Rectal smooth muscle tissue (tissue), 1 donor: ENCODE results near the gene TMEM50A.
A peak's percentile ranks its signal among the peaks of the same experiment; 100 is the strongest.
"Not testable (repeated sequence)": the region's sequence is repeated elsewhere in the genome, so short reads cannot be mapped to it uniquely, and the experiment has no call there.

Source experiments
- H3K27ac ChIP-seq: one replicate; pipeline ENCODE4 v1.7.0; 2013; ENCODE audit warnings: low read depth, low read length, inconsistent platforms
- H3K27me3 ChIP-seq: one replicate; pipeline ENCODE4 v1.7.0; 2013; ENCODE audit warnings: low read length; ENCODE audit not compliant: control insufficient read depth, insufficient read depth
- H3K36me3 ChIP-seq: one replicate; pipeline ENCODE4 v1.7.0; 2013; ENCODE audit warnings: low read length; ENCODE audit not compliant: control insufficient read depth, insufficient read depth
- H3K4me1 ChIP-seq: one replicate; pipeline ENCODE4 v1.7.0; 2013; ENCODE audit warnings: low read length; ENCODE audit not compliant: control insufficient read depth, insufficient read depth
- H3K4me3 ChIP-seq: one replicate; pipeline ENCODE4 v1.7.0; 2013; ENCODE audit warnings: low read length
- H3K9ac ChIP-seq: one replicate; pipeline ENCODE4 v1.7.0; 2013; ENCODE audit warnings: low read length

TMEM50A gene

DNA sequence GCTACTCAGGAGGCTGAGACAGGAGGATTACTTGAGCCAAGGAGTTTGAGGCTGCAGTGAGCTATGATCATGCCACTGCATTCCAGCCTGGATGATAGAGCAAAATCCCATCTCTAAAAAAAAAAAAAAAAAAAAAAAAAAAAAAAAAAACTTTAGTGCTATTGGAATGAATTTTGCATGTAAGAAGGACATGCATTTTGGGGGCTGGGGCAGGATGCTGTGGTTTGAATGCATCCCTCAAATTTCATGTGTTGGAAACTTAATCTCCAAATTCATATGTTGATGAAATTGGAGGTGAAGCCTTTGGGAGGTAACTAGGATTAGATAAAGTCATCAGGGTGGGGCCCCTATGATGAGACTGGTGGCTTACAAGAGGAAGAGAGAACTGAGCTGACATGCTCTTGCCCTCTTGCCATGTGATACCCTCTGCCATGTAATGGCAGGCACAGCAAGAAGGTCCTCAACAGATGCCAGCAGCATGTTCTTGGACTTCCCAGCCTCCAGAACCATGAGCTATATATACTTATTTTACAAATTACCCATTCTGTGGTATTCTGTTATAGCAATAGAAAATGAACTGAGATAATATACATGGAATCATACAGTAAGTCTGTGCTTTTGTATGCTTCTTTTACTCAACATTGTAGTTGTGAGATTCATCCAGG lies 25.2 kb upstream of the TMEM50A start:
- H3K4me3 ChIP-seq, H3K9ac ChIP-seq, H3K36me3 ChIP-seq, H3K27ac ChIP-seq, H3K27me3 ChIP-seq, H3K4me1 ChIP-seq: not testable (repeated sequence)

DNA sequence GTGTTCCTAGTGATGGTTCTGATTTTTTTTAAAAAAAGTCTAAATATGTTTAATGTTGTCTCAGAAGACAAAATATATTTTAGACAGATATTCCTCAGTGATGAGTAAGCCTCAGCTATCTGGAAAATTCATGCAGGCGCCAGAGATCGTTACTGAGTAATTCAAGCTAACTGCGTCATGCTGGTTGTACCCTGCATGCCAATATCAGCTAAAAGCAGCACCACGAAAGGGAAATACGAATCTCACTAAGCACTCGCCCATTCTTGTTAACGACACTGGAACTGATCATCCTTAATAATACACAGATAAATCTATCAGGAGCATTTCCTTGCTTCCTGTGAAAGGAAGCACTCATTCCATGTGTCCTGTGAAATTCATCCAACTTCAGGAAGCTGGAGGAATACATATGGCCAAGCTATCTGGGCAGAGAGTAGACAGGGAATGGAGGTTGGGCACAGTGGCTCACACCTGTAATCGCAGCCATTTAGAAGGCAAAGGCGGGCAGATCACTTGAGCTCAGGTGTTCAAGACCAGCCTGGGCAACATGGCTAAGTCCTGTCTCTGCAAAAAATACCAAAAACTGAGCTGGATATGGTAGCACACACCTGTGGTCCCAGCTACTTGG lies 17.7 kb upstream of the TMEM50A start:
- not testable (repeated sequence) for H3K4me1 ChIP-seq, H3K27me3 ChIP-seq, H3K27ac ChIP-seq, H3K4me3 ChIP-seq, H3K36me3 ChIP-seq, H3K9ac ChIP-seq

DNA sequence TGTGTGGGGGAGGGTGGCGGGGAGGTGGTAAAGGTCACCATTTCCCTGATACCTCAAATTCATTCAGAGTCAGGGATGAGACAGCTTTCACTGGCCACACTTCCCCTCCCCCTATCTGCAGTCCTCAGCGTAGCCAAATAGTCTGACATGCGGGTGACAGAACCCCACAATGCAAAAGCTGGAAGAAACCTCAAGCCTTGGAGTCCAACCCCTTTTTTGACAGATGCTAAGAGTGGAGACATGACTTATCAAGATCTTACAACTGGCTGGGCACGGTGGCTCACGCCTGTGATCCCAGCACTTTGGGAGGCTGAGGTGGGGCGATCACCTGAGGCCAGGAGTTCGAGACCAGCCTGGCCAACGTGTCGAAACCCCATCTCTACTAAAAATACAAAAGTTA lies 16.0 kb upstream of the TMEM50A start:
- not testable (repeated sequence) for H3K27ac ChIP-seq, H3K36me3 ChIP-seq, H3K27me3 ChIP-seq, H3K4me3 ChIP-seq, H3K9ac ChIP-seq, H3K4me1 ChIP-seq

DNA sequence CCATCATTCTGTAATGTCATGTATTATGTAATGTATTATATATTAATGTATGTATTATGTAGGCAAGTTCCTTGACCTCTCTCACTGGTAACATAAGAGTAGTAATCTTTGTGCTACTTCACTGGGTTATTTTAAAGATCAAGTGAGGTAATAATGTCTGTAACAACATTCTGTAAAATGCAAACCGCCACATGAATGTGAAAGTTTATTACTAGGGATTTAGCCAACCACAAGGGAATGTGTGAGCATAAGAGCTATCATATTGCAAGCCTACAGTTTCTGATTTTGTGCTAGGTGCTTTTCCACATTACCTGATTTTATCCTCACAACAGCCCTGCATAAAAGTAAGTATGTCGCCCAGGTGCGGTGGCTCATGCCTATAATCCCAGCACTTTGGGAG lies 13.7 kb upstream of the TMEM50A start:
- H3K4me1 ChIP-seq, H3K36me3 ChIP-seq, H3K27me3 ChIP-seq, H3K27ac ChIP-seq, H3K9ac ChIP-seq, H3K4me3 ChIP-seq: not testable (repeated sequence)

DNA sequence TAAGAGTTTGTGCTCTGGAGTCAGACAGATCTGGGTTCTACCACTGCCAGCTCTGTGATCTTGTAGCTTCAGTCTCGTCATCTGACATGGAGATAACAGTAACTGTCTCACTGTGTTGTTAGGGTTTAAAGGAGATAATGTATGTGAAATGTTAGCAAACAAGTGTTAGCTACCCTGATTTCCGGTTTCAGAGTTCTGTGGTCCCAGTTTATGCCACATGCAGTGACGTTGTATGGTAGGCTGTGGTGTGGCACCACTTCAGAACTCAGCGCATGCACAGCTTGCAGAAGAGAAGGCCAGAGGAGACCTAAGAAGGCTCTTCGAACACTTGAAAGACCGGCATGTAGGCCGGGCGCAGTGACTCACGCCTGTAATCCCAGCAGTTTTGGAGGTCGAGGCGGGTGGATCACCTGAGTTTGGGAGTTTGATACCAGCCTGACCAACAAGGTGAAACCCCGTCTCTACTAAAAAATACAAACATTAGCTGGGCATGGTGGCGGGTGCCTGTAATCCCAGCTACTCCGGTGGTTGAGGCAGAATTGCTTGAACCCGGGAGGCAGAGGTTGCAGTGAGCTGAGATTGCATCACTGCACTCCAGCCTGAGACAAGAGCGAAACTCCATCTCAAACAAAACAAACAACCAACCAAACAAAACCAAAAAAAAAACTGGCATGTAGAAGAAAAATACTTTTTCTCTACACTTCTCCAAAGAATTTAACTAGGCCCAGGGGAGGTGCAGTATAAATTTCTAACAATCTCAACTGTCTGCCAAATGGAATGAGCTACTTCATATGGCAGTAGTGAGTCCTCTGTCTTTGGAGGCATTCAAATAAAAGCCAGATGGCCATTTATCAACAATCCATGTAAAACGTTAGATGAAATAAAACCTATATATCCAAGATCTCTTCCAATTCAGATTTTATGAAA lies 10.0 kb upstream of the TMEM50A start:
- not testable (repeated sequence) for H3K27ac ChIP-seq, H3K4me3 ChIP-seq, H3K4me1 ChIP-seq, H3K27me3 ChIP-seq, H3K9ac ChIP-seq, H3K36me3 ChIP-seq

GRCh38 chr1:25328791-25329185 lies 9.3 kb upstream of the TMEM50A start:
- not testable (repeated sequence) for H3K9ac ChIP-seq, H3K27me3 ChIP-seq, H3K4me1 ChIP-seq, H3K36me3 ChIP-seq, H3K27ac ChIP-seq, H3K4me3 ChIP-seq

- H3K4me1 ChIP-seq, H3K27me3 ChIP-seq, H3K27ac ChIP-seq: not testable (repeated sequence)
Observed at GRCh38 chr1:25329336-25329735, 8.8 kb upstream of the TMEM50A start.

DNA sequence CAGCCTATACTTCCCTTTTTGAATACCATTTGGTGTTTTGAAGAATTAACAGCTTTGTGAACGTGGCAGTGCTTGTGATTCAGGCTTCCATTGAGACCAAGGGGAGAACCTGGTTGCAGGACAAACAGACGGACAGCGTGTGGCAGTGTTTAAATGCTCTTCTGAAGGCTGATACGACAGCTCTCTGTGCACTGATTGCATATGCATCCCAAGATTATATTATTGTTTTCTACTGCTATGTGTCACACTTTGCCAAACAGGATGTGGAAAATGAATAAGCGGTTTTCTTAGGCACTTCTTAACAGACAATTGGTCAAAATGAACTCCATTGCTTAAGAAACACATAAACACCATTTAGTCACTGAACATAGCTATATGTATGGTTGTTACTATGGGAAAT lies 8.2 kb upstream of the TMEM50A start:
- not testable (repeated sequence) for H3K9ac ChIP-seq, H3K4me3 ChIP-seq, H3K4me1 ChIP-seq, H3K27ac ChIP-seq, H3K27me3 ChIP-seq, H3K36me3 ChIP-seq

More at GRCh38 chr1:25329336-25329735, 8.8 kb upstream of the TMEM50A start:
- not testable (repeated sequence) for H3K4me3 ChIP-seq, H3K36me3 ChIP-seq, H3K9ac ChIP-seq

DNA sequence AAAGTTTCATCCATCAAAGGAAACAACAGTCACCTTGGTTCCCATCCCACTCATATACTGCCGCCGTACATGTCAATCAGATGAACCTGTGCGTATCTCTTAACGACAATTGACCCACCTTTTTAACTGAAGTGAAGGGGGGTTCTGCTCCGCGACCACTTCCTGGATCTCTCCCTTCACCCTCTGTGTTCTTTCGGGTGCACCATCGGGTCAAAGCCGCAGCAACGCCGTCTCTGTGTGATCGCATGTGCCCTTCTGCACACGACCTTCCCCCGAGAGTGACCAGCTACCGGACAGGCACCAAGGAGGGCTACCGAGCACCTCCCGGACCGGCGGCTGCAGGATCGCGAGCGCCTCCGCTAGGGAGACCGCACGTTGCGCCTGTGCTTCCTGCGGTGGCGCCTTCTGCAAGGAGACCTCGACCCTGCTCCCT lies 1.2 kb upstream of the TMEM50A start:
- not testable (repeated sequence) for H3K27ac ChIP-seq, H3K4me1 ChIP-seq, H3K27me3 ChIP-seq, H3K36me3 ChIP-seq, H3K9ac ChIP-seq
- peak overlapping the region; percentile 88 for H3K4me3 ChIP-seq

DNA sequence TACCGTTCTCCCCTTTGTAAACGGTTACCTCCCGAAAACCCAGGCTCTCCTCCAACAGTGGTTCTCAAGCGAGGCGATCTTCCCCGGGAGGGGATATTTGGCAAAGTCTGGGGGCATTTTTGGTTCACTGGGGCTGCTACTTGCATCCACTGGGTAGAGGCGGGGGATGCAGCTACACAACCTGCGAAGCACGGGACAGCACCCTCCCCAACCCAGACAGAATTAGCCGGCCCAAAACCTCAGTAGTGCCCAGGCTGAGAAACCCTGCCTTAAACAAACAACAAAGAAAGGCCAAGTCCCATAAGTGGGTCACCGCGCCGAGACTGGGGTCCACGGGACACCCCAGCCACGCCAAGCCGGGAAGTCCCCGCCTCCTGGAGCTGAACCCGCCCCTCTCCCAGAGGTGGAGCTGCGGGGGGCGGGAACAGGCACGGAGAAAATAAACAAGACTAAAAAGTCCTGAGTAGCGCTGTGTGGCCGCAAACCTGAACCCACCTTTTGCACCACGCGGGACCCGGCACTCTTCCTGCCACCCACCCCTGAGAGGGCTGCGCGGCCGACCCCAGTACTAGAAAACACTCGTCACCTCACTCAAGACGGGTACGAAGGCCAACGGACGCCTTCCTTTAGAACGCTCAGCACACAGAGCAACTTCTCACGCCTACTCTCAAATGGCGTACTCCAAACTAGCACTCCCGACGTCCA lies 499 bp upstream of the TMEM50A start:
- H3K36me3 ChIP-seq, H3K4me1 ChIP-seq, H3K27me3 ChIP-seq: not testable (repeated sequence)
- H3K27ac ChIP-seq: peak overlapping the region; percentile 80
- H3K4me3 ChIP-seq: peak overlapping the region; percentile 62
- peak overlapping the region; percentile 32 for H3K9ac ChIP-seq

GRCh38 chr1:25338986-25339385 lies 852 bp downstream of the TMEM50A start:
- H3K27me3 ChIP-seq: no peaks in the 10 kb centered on the region
- H3K27ac ChIP-seq: peak overlapping the region; percentile 96
- peak overlapping the region; percentile 24 for H3K9ac ChIP-seq
- H3K4me3 ChIP-seq: peak overlapping the region; percentile 90
- no peaks in the 10 kb centered on the region for H3K36me3 ChIP-seq
- H3K4me1 ChIP-seq: peaks cover 7% of the 10 kb centered on the region

GRCh38 chr1:25341746-25342145 lies 3.6 kb downstream of the TMEM50A start:
- peaks cover 2% of the 10 kb centered on the region for H3K36me3 ChIP-seq
- H3K9ac ChIP-seq: no peak overlapping the region
- H3K4me1 ChIP-seq: peaks cover 7% of the 10 kb centered on the region

More at GRCh38 chr1:25341746-25342145, 3.6 kb downstream of the TMEM50A start:
- H3K4me3 ChIP-seq: no peak overlapping the region
- H3K27ac ChIP-seq: no peak overlapping the region
- H3K27me3 ChIP-seq: no peaks in the 10 kb centered on the region
